ENCODE measurements around the gene NRDC. TPM values are rescaled to one million over a fixed set of nuclear protein-coding genes. Genes with fewer than 3 reads are reported as not detected.

The NRDC gene
- total and polyA plus RNA-seq, 10 of the 15 experiments (the other 5 are each of a cell fraction or from before 2014, with no cell fraction given) = 50.1 to 134 (median 90.4) TPM

- TF ChIP-seq EZH2 (IDR thresholded peaks at IDR 0.05; ENCODE audit: borderline replicate concordance, control insufficient read depth, low read depth, low read length) (no peak), SMARCA5 (IDR thresholded peaks at IDR 0.05) (no peak), SREBF2 (IDR thresholded peaks at IDR 0.05; ENCODE audit: low read length) (no peak), GATAD2B (conservative IDR thresholded peaks at IDR 0.05; ENCODE audit: low read depth) (no peak)
- TF ChIP-seq, protein P1, sequence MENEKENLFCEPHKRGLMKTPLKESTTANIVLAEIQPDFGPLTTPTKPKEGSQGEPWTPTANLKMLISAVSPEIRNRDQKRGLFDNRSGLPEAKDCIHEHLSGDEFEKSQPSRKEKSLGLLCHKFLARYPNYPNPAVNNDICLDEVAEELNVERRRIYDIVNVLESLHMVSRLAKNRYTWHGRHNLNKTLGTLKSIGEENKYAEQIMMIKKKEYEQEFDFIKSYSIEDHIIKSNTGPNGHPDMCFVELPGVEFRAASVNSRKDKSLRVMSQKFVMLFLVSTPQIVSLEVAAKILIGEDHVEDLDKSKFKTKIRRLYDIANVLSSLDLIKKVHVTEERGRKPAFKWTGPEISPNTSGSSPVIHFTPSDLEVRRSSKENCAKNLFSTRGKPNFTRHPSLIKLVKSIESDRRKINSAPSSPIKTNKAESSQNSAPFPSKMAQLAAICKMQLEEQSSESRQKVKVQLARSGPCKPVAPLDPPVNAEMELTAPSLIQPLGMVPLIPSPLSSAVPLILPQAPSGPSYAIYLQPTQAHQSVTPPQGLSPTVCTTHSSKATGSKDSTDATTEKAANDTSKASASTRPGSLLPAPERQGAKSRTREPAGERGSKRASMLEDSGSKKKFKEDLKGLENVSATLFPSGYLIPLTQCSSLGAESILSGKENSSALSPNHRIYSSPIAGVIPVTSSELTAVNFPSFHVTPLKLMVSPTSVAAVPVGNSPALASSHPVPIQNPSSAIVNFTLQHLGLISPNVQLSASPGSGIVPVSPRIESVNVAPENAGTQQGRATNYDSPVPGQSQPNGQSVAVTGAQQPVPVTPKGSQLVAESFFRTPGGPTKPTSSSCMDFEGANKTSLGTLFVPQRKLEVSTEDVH (IDR thresholded peaks at IDR 0.05; ENCODE audit: low read depth, partially characterized antibody) = no peak
Measured at GRCh38 chr1:51859735-51860134, 18.8 kb downstream of the NRDC start (continued).

DNA sequence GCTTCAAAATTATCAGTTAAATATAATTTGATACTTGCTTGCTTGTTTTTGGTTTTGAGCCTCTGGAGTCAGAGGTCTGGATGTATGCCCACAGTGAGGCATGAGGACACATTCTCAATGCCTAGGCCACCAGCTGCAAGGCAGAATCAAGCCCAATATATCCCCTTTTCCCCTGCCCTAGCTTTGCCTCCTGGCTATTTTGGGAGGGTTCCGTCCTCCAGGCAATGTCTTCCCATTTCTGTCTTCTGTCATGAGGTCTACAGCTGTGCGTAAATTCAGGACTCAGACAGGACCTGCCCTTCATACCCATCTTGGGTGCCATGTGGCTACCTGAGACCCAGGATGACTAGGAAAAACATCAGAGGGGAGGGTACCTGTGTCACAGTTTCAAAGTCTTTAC, 19.2 kb downstream of the NRDC start:
- POLR2A ChIA-PET = no interaction called here
- TF ChIP-seq CBFB (IDR thresholded peaks at IDR 0.05; ENCODE audit: low read depth) (no peak), NFXL1 (IDR thresholded peaks at IDR 0.05; ENCODE audit: borderline replicate concordance) (no peak), PML (IDR thresholded peaks at IDR 0.05; ENCODE audit: low read length) (no peak), MYB (IDR thresholded peaks at IDR 0.05; ENCODE audit: borderline replicate concordance, low read depth, low read length) (no peak), IKZF1 (conservative IDR thresholded peaks at IDR 0.05) (no peak), ZSCAN29 (IDR thresholded peaks at IDR 0.05) (no peak), CBX5 (IDR thresholded peaks at IDR 0.05; ENCODE audit: low read depth) (no peak), ZNF384 (IDR thresholded peaks at IDR 0.05; ENCODE audit: borderline replicate concordance, low read depth, low read length) (no peak)
- TF ChIP-seq, protein P2, sequence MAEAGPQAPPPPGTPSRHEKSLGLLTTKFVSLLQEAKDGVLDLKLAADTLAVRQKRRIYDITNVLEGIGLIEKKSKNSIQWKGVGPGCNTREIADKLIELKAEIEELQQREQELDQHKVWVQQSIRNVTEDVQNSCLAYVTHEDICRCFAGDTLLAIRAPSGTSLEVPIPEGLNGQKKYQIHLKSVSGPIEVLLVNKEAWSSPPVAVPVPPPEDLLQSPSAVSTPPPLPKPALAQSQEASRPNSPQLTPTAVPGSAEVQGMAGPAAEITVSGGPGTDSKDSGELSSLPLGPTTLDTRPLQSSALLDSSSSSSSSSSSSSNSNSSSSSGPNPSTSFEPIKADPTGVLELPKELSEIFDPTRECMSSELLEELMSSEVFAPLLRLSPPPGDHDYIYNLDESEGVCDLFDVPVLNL (IDR thresholded peaks at IDR 0.05; ENCODE audit: low read depth, low read length) = no peak
- TF ChIP-seq, protein P3, sequence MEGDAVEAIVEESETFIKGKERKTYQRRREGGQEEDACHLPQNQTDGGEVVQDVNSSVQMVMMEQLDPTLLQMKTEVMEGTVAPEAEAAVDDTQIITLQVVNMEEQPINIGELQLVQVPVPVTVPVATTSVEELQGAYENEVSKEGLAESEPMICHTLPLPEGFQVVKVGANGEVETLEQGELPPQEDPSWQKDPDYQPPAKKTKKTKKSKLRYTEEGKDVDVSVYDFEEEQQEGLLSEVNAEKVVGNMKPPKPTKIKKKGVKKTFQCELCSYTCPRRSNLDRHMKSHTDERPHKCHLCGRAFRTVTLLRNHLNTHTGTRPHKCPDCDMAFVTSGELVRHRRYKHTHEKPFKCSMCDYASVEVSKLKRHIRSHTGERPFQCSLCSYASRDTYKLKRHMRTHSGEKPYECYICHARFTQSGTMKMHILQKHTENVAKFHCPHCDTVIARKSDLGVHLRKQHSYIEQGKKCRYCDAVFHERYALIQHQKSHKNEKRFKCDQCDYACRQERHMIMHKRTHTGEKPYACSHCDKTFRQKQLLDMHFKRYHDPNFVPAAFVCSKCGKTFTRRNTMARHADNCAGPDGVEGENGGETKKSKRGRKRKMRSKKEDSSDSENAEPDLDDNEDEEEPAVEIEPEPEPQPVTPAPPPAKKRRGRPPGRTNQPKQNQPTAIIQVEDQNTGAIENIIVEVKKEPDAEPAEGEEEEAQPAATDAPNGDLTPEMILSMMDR (IDR thresholded peaks at IDR 0.05 in 2 of 3, conservative IDR thresholded peaks at IDR 0.05 in 1 of 3; ENCODE audit: control insufficient read depth in 2 of 3, extremely low read depth in 1 of 3, insufficient read depth in 1 of 3, low read depth in 3 of 3, low read length in 3 of 3) = no peak

More for the DNA sequence above, 19.2 kb downstream of the NRDC start:
- peaks cover 23% of the 10 kb centered on the region for H3K79me2 ChIP-seq (ENCODE audit: control insufficient read depth, insufficient read depth, low read length)
- 100% methylated on average over 2 of the region's 2 CpGs for WGBS (ENCODE audit: insufficient coverage, insufficient replicate concordance, low lambda C conversion rate, missing lambda C conversion rate)
- in situ Hi-C loops (cut with MboI) = no loop called here
- H3K36me3 ChIP-seq (ENCODE audit: control insufficient read depth in 2 of 2, insufficient read depth in 2 of 2, low read length in 1 of 2) = peaks cover 0 to 4% of the 10 kb centered on the region in 2 experiments; a peak in 2 of 4 replicates
- no peak overlapping the region for H3K4me3 ChIP-seq
- ChIA-PET CTCF (interaction anchor here (1.0 kb wide), 1 partner anchor 9 kb away, joined by 3 read pairs; no protein-coding TSS in a partner anchor), SMC1A (ENCODE audit: uncharacterized antibody, unreplicated experiment) (interaction anchor here (1.5 to 1.9 kb wide), 4 partner anchors 10 to 19 kb away, joined by 3 to 6 read pairs (median 6); no protein-coding TSS in a partner anchor), RAD21 (ENCODE audit: unreplicated experiment) (no interaction called here)
- no peak for FAIRE-seq
- intact Hi-C loops (cut with micrococcal nuclease; ENCODE audit: unreplicated experiment) = no loop called here
- H4K20me1 ChIP-seq (ENCODE audit: control insufficient read depth, insufficient read depth) = no peaks in the 10 kb centered on the region; the same call in 1 of the 2 replicates
- H3K9ac ChIP-seq (ENCODE audit: control insufficient read depth, insufficient read depth, low read length) = no peak overlapping the region
- no peaks in the 10 kb centered on the region for H3K27me3 ChIP-seq (replicated peaks in 1 of 2; ENCODE audit: control insufficient read depth in 2 of 2, insufficient read depth in 2 of 2, low read length in 1 of 2)
- no peak overlapping the region for H3K4me2 ChIP-seq (ENCODE audit: control insufficient read depth, insufficient read depth)
- H3K9me3 ChIP-seq (replicated peaks; ENCODE audit: control insufficient read depth, insufficient read depth, low read length) = no peaks in the 10 kb centered on the region
- no TSS peak for BruUV-seq (replicated peaks)
- ATAC-seq = no peak
- peaks cover 10% of the 10 kb centered on the region for H3K4me1 ChIP-seq (ENCODE audit: control insufficient read depth, insufficient read depth, low read length)
- DNase-seq (ENCODE audit: low read depth, low spot score) = no peak
- no peak overlapping the region for H3K27ac ChIP-seq (ENCODE audit: control insufficient read depth, insufficient read depth)
- no peak overlapping the region for H2AFZ ChIP-seq (ENCODE audit: control insufficient read depth, low read depth, low read length)

Data from GM12878 (cell line).